Thyroid gland (tissue), 4 donors: ENCODE results near the gene CCR5AS.
"Not testable (repeated sequence)": the region's sequence is repeated elsewhere in the genome, so short reads cannot be mapped to it uniquely, and the experiment has no call there.

Source experiments
- DNase-seq, 2 donors: peaks; one replicate each; pipeline ENCODE4 v3.0.0-alpha.2; 2019
- H3K27ac ChIP-seq, 3 donors: fragments of 200-600 bp; sonication (generic); 1 replicate in 2 of 3; 2 replicates in 1 of 3; pipeline ENCODE4 v1.5.1; 2016 to 2019; ENCODE audit warnings: mild to moderate bottlenecking in 1 of 3, moderate library complexity in 1 of 3
- H3K27me3 ChIP-seq: fragments of 200-600 bp; sonication (generic); one replicate; pipeline ENCODE4 v1.5.1; 2019
- H3K36me3 ChIP-seq, 2 donors: fragments of 200-600 bp; sonication (generic); one replicate each; pipeline ENCODE4 v1.5.1; 2016 to 2019
- H3K4me1 ChIP-seq, 2 donors: fragments of 200-600 bp; sonication (generic); one replicate each; pipeline ENCODE4 v1.5.1; 2017 to 2019
- H3K4me3 ChIP-seq, 3 donors: fragments of 200-600 bp; sonication (generic); replicated peaks in 1 of 3; 1 replicate in 2 of 3; 2 replicates in 1 of 3; pipeline ENCODE4 v1.5.1; 2016; ENCODE audit warnings: mild to moderate bottlenecking in 1 of 3
- H3K9me3 ChIP-seq: fragments of 200-600 bp; sonication (generic); one replicate; pipeline ENCODE4 v1.5.1; 2017
- POLR2A ChIP-seq, 2 donors: fragments of 450-650 bp; IDR thresholded peaks; one replicate each; pipeline ENCODE4 v1.6.1; 2017; ENCODE audit warnings: antibody characterized with exemption in 2 of 2, mild to moderate bottlenecking in 2 of 2, moderate library complexity in 1 of 2
- WGBS, 2 donors: methylation state at CpG; one replicate each; pipeline ENCODE4 v1.1.5; 2017; 5-methylcytosine and 5-hydroxymethylcytosine counted together
- intact Hi-C: fragments of 100-400 bp; cut with DNase I; formaldehyde crosslinking; loops from one replicate; pipeline ENCODE4 v1.15.1; 2023
- TF ChIP-seq, protein P1 (sequence below), 6 experiments: fragments of 200-600 bp in 3 of 6; fragments of 450-650 bp in 3 of 6; sonication (generic) in 3 of 6; IDR thresholded peaks; one replicate each; pipeline ENCODE4 v1.5.1; 2016 to 2019; ENCODE audit warnings: antibody characterized with exemption in 6 of 6, mild to moderate bottlenecking in 2 of 6, inconsistent platforms in 1 of 6, moderate library complexity in 1 of 6

Gene CCR5AS

DNA sequence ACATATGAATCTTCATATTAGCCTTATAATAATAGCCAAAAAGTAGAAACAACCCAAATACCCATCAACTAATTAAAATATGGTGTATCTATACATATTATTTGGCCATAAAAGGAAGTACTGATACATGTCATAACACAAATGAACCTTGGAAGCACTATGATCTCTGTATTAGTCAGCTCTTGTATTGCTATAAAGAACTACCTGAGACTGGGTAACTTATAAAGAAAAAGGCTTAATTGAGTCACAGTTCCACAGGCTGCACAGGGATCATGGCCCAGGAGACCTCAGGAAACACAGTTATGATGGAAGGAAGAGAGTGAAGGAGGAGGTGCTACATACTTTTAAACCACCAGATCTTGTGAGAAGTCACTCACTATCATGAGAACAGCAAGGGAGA lies 69.0 kb downstream of the CCR5AS start:
- intact Hi-C loops, result no loop called here
- no peak overlapping the region for H3K4me3 ChIP-seq

DNA sequence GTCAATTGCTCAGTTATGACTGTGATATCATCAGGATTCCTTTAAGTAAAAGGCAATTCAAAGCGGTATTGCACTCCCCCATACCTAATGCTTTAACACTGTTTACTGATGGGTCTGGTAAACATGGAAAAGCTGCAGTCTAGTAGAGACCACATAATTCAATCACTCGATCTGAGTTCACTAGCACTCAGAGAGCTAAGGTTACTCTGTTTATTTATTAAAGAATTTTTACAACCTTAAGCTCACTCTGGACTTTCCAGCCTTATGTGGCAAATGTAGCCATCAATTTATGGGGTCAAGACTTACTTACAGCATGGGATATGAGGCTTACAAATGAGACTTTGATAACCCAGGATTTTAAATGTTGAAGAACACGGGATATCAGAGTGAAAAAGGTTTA lies 71.3 kb downstream of the CCR5AS start:
- Histone ChIP-seq H3K36me3 (no peaks in the 10 kb centered on the region), H3K4me1 (no peaks in the 10 kb centered on the region), H3K27ac (no peak overlapping the region), H3K4me3 (no peak overlapping the region), H3K27me3 (no peaks in the 10 kb centered on the region), H3K9me3 (no peaks in the 10 kb centered on the region)
- no peak for TF ChIP-seq POLR2A (IDR thresholded peaks at IDR 0.05)
- TF ChIP-seq, protein P1, sequence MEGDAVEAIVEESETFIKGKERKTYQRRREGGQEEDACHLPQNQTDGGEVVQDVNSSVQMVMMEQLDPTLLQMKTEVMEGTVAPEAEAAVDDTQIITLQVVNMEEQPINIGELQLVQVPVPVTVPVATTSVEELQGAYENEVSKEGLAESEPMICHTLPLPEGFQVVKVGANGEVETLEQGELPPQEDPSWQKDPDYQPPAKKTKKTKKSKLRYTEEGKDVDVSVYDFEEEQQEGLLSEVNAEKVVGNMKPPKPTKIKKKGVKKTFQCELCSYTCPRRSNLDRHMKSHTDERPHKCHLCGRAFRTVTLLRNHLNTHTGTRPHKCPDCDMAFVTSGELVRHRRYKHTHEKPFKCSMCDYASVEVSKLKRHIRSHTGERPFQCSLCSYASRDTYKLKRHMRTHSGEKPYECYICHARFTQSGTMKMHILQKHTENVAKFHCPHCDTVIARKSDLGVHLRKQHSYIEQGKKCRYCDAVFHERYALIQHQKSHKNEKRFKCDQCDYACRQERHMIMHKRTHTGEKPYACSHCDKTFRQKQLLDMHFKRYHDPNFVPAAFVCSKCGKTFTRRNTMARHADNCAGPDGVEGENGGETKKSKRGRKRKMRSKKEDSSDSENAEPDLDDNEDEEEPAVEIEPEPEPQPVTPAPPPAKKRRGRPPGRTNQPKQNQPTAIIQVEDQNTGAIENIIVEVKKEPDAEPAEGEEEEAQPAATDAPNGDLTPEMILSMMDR (IDR thresholded peaks at IDR 0.05), result no peak
- 77 to 78% methylated on average over 3 of the region's 3 CpGs for WGBS, 2 donors
- intact Hi-C loops, result no loop called here
- DNase-seq, result no peak

More for the DNA sequence above, 69.0 kb downstream of the CCR5AS start:
- DNase-seq, result no peak
- Histone ChIP-seq H3K4me1 (no peaks in the 10 kb centered on the region), H3K27me3 (no peaks in the 10 kb centered on the region), H3K27ac (no peak overlapping the region), H3K36me3 (no peaks in the 10 kb centered on the region), H3K9me3 (no peaks in the 10 kb centered on the region)
- TF ChIP-seq, protein P1 (IDR thresholded peaks at IDR 0.05), result no peak
- no peak for TF ChIP-seq POLR2A (IDR thresholded peaks at IDR 0.05)

DNA sequence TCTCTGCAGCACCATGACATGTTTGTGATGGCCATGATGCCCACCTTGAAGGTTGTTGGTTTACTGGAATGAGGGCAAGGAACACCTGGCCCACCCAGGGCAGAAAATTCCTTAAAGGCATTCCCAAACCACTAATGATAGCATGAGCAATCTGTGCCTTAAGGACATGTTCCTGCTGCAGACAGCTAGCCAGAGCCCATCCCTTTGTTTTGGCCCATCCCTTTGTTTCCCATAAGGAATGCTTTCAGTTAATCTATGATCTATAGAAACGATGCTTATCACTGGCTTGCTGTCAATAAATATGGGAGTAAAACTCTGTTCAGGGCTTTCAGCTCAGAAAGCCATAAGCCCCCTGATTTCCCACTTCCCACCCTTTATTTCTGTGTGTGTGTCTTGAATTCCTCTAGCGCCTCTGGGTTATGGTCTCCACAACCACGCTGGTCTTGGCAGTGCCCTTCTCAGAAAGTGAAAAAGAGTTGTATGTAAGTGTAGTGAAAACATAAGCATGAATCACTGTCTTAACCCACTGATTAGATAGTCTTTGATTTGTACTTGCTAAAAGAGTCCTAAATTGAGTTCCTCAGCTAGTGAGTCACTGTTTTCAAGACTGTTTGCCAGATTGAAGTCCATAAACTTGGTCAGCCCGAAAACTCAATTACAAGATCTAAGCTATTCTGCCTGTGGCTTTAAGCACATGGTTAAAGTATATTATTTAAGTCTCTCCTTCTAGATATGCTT lies 72.0 kb downstream of the CCR5AS start:
- H3K9me3 ChIP-seq, result no peaks in the 10 kb centered on the region
- WGBS, 2 donors, result 57 to 75% methylated on average over 4 of the region's 4 CpGs
- H3K4me1 ChIP-seq, result no peaks in the 10 kb centered on the region
- no peak for DNase-seq
- H3K27ac ChIP-seq, result no peak overlapping the region
- H3K36me3 ChIP-seq, result no peaks in the 10 kb centered on the region
- no peak overlapping the region for H3K4me3 ChIP-seq
- H3K27me3 ChIP-seq, result no peaks in the 10 kb centered on the region
- TF ChIP-seq, protein P1 (IDR thresholded peaks at IDR 0.05), result no peak
- TF ChIP-seq POLR2A (IDR thresholded peaks at IDR 0.05), result no peak
- intact Hi-C loops, result no loop called here

DNA sequence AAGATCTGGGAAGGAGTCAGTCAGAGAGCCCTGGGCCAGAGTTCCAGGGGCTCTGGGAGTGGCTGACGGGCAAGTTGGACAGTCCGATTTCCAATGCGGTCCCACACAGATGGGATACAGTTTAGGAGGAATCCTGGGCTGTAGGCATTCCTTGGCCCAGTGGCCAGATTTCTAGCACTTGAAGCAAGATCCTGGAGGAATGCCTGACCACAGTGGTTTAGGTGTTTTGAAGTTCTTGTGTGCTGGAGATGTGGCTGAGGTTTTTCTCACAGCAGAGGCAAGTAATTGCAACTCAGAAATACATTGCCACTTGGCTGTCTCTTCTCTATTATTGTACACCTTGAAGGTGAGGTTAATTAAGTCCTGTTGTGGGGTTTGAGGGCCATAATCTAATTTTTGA lies 76.2 kb downstream of the CCR5AS start:
- H3K4me3 ChIP-seq, H3K27ac ChIP-seq, H3K36me3 ChIP-seq, intact Hi-C loops, H3K27me3 ChIP-seq, DNase-seq, H3K9me3 ChIP-seq, H3K4me1 ChIP-seq: not testable (repeated sequence)
- 94 to 100% methylated on average over 3 of the region's 3 CpGs for WGBS, 2 donors

DNA sequence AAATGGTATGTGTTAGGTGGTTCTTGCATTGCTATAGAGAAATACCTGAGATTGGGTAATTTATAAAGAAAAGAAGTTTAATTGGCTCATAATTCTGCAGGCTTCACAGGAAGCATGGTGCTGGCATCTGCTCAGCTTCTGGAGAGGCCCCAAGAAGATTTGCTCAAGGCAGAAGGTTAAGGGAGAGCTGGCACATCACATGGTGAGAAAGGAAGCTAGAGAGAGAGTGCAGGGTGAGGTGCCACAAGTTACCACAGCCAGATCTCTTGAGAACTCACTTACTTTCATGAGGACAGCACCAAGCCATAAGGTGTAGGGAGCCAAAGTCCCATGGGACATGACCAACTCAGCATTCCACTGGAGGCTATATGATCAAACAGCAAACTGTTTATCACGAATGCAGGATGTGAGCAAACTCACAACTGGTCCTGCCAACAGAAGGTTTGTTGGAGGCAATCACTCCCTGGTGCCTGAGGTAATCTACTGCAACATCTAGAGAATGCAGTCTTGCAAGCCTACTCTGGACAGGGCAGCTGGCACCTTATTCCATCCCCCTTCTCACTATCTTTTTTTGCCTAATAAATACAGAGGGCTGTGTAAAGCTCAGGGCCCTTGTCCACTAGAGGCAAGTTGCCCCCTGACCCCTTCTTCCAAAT lies 81.1 kb downstream of the CCR5AS start:
- TF ChIP-seq POLR2A (IDR thresholded peaks at IDR 0.05), result no peak
- TF ChIP-seq, protein P1 (IDR thresholded peaks at IDR 0.05), result no peak
- WGBS, 2 donors, result 85% methylated on average over 1 of the region's 1 CpG
- no peaks in the 10 kb centered on the region for H3K9me3 ChIP-seq
- no peak overlapping the region for H3K4me3 ChIP-seq
- no peaks in the 10 kb centered on the region for H3K36me3 ChIP-seq
- intact Hi-C loops, result no loop called here
- no peaks in the 10 kb centered on the region for H3K27me3 ChIP-seq
- DNase-seq, result no peak
- no peak overlapping the region for H3K27ac ChIP-seq
- no peaks in the 10 kb centered on the region for H3K4me1 ChIP-seq
